HG02759 (cell line): ENCODE measurements around the gene AUH.

Source experiments
- ATAC-seq: cut with Tn5 transposase; IDR thresholded peaks from one replicate; pipeline ENCODE4 v1.9.1; 2021; ENCODE audit warnings: mild to moderate bottlenecking, moderate library complexity; ENCODE audit not compliant: unreplicated experiment

The AUH gene

DNA sequence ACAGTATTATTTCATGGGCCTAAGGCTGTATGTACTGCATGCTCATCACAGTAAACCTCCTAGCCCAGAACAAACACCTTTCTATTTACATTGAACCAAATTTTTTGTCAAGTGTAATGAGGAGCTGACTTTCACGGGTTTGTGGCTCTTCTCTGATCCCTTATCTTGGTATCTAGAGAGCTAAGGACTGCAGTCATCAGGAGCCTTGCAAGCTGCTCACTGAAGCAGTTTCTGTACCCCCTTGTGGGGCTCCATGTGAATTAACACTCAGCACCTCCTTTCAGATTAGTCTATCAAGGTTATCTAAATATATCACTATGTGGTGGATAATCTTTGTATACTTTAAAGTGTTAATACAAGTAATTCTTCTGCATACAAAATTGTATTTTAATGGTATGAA is 108.2 kb downstream of the AUH start:
- ATAC-seq = no peak

DNA sequence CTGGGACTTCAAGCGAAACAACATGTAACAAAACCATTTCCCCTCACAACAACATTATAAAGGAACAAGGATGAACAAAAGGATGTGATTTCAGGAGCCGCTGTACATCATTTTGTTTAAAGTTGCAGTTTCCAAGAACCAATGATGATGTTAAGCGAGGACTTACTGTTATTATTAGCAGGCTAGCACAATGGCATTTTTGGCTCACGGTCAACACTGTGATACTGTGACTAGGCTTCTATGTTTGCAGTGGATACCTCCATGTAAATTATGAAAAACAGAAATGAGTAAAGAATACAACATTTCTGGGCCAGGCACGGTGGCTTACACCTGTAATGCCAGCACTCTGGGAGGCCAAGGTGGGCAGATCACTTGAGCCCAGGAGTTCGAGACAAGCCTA is 113.0 kb downstream of the AUH start:
- ATAC-seq = no peak

DNA sequence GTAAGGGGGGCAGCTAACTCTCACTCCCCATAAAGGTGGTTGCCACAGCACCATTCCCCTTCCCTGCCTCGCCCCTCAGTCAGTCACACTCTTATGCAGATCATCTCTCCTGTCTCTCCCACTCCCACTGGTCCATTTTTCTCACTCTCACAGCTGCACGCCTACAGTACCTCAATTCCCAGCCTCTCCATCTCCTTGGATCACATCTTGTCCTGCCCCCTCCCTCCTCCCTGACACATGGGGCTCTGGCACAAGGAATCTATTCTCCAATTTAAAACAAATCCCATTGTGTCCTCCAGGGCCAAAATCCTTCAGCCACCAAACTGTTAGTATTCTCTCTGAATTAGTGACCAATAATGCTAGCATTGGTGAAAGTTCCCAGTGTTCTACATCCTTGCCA is 114.4 kb downstream of the AUH start:
- no peak for ATAC-seq

DNA sequence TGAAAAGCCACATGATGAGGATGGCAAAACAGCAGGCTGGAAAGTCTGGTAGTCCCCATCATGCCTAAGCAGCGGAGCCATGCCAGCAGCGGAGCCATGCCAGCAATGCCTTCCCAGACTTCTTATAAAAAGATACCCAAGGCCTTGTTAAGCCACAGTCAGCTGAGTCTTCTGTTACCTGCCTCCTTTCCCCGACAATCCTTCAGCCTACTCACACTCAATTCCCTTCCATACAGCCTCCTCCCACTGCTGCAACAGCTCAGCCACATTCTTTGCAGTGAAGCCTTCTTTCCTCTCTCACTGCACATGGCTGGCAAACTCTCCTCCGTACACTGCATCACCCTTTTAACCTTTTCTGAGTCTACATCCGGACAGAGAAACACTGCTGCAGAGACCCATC is 114.9 kb downstream of the AUH start:
- no peak for ATAC-seq

DNA sequence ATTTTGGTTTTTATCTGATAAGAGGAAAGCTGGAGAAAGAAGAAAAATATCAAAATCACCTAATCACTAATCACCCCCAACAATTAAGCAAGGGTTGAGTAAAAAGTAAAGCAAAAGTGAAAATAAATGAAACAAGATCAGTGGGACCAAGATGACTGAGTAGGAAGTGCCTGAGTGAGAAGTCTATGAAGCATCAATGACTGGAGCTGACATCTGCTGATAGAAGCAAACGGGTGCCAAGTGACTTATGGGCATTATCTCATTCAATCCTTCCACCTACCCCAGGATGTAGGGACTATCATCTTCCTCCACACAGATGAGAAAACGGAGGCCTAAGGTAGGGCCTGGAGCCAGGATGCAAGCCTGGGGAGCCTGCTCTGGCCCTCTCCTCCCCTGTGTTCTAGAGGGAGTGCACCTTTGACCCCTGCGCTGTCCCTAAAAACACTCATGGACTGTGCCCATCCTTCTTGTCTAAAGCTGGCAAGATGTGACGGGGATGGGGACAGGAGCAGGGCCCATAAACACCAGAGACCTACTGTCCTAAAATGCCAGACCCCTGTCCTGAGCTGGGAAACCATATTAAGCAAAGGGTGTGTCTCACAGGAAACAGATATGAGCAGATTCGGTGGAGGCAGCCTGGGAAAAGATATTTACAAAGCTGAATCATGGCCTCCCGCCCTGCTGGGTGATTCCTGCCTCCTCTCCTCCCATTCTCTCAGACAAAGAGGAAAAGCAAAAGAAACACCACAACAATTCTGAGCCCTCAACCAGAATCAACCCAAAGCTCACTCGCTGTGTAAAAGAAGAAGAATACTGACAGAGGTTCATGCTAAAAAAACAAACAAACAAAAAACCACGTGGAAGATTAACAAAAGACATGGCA is 116.0 kb downstream of the AUH start:
- ATAC-seq = no peak

DNA sequence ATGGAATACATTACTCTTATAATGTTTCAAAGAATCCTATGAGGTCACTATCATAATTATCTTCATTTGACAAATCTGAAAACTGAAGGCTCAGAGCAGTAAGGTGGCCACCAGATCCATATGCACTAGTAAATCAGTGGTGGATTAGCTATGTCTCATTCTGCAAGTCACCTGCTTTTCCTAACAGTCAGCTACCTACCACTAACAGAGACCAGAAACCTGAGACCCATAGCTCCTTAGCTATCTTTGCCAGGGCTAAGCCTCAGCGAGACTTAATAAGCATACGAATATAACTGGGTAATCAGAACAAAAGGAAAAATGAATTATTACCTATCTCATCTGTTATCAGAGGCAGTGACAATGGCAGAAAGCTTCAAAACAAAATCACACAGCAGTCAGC is 118.7 kb downstream of the AUH start:
- ATAC-seq = no peak

DNA sequence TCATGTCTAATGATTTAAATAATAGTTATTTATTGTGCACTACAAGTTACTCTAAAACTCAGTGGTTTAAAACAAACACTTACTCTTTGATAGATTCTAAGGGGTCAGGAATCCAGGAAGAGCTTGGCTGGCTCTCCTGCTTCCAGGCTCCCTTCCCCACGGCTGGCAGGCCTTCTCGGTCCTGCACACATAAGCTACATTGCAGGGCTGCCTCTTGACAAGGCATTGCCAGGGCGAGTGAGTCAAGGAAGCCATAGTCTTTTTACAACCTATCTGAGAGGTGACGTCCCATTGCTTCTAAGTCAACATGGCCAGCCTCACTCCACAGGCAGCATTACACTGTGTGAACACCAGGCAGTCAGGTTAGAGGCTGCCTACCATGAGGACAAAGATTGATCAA is 119.8 kb downstream of the AUH start:
- no peak for ATAC-seq

DNA sequence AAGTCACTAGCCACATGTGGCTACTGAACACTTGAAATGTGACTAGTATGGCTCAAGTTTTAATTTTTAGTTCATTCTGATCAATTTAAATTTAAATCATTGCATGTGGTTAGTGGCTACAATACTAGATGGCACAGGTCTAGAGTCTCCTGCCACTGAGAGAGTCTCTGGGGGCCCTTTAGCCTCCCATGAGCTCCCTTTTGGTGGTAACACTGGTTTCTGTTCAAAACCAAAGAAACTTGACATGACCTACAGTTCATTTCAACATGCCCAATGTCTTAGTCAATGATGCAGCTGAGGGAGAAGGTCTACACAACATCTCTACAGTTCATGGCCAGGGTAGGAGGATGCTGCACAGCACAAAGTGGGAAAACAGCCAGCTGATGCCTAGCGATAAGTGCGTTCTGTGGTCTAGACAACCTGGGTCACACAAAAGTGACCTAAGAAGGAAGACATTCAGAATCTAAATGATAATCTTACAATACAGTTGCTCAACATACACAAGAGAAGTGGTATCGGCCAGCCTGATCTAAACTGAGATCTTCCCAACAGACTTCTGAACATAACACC is 121.0 kb downstream of the AUH start:
- no peak for ATAC-seq

DNA sequence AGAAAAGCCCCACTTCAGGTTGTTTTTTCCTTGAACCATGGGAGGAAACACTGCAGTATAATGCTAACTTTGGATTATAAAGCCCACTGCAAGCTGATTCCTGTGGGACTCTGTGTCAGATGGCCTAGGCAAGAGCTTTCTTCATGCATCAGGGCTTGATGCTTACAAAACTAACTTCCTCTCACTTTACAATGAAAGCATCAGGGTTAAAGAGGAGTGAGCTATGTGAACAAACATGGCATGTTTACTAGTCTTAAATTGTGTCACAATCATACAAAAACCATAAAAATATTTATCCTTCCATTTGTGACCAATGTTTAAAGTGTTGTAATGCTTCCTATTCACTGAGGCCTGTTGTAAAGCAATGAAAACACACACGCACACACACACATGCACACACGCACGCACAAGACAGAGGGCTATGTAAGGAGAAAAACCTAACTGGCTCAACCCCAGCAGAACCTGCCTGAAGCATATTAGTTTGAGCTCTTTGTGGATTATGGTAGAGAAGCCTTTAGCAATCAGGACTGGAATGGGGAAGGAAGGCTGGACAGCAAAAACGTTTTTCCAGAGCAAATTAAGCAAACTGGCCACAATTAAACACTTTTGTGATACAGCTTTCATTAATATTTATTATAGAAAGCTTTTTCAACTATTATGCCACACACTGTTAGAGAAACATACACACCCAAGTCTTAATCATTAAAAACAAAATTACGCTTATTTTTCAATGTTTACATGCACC is 122.2 kb downstream of the AUH start:
- no peak for ATAC-seq

DNA sequence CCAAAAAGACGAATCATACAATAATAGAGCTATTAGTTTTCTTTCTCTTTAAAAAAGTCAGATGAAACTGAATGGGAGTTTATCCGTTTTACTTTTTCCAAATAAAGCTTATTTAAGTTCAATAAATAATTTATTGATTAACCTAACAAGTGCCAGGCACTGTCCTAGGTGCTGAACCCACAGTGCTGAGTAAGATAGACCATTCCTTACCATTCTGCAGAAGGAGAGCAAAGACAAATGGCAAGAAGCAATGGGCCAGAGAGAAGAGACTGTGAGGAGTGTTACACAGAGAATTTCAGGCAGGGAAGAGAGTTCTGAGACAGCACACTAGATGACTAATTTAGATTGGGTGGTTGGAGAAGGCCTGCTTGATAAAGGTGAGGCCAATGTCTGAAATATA is 127.2 kb downstream of the AUH start:
- ATAC-seq = no peak

DNA sequence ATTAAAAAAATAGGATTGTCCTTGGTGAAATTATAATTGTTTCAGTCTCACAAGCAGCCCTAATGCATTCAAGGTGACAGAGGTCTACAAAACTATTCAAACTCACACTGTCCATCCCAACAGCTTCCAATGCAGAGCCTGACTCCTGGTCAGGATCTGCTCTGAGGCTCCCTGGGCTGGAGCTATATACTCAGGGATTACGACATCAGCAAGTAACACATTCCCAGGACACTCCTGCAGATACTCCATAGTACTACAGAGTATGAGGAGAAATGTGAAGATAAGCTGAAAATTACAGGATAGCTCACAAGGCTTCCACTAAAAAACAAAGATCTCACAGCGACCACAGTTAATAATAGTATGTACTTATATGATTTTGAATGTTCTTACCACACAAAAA is 130.1 kb downstream of the AUH start:
- ATAC-seq = no peak

DNA sequence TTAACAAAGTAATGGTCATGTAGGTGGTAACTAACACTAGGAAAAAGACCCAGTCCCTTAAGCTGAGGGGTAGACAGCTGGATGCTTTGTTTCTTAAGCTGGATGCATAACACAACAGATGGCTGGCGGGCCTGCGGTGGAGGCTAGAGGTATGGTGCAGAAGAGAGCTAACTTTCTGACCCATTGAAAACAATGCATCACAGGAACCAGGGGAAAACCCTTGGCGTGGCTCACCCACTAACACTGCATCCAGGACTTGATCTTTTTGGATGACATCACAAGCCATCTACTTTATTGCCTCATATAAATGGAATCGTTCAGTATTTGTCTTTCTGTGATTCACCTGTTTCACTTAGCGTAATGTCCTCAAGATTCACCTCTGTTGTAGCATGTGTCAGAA is 138.7 kb downstream of the AUH start:
- ATAC-seq = no peak

DNA sequence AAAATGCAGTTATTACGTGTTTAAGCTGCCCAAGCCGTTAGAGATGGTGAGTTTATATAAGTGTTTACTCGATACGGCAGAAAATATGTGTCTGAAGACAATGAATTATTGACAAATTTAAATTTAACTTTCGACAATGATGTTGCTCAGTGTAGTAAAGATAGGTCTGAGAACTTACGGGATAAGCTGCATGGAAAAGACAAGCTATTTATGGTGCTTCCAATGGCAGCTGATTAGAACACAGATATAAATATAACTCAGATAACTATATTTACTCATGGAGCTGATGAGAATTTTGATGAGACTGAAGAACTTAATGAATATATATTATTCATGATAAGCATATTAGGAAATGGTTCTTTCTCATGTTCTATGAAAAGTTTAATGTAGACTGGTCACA is 139.3 kb downstream of the AUH start:
- ATAC-seq = no peak

DNA sequence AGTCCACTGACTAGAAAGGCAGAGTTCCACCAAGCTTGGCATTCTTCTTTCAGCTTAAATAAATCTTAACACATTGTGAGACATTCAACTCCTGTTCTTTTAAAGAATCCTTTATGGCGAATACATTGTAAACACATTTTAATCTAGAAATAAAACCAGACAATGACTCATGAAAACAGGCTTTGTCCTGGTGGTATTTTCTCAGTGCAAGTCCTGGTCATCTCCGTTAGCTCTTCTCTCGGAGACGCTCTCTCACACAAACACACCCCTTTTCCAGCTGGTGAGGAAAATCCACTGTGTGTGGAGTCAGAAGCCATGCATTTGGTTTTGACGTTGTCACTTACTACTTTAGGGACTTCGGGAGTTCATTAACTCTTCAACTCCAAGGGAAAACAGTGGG is 140.4 kb downstream of the AUH start:
- no peak for ATAC-seq

DNA sequence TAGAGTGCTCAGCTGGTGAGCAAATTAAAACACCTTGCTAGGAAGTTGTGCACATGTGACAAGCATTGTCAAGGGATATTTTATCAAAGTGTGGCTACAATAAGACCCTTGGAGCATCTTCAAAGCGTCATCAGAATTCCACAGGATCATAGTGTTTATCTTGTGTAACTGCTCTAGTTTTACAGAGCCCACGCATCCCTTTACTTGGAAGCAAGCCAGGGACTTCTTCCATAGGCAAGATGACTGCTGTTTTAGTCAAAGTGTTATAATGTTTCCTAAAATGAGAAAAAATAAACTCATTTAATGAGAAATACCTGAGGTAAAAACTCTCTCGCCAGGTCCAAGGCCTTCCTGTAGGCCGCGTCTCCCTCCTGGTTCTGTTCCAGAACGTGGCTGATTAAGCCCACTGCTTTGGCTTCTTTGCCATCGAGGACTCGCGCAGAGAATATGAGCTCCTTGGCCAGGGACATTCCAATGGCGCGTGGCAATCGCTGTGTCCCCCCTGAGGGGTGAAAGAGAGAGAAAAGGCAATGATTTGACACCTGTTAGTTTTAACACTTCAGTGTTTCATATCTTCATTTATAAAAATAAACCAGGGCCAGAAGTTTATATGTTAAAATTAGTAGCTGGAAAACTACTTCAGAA is 141.1 kb downstream of the AUH start:
- no peak for ATAC-seq

DNA sequence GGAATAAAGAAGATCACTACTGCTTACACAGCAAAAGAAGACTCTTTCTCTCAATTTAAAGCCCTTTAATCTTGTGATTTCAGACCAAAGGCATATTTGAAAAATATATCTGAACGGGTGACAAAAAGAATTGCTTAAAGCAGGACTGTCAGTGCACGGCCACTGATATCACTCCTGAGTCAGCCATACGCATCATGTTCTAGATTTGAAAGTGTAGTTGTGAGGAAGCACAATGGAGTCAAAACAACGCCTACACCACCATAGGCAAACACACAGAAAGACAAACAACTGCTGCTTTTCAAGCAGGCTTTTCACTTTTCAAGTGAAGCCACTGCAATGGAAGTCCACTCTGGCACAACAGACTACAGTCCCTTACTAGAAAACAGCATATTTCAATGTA is 141.7 kb downstream of the AUH start:
- ATAC-seq = no peak

DNA sequence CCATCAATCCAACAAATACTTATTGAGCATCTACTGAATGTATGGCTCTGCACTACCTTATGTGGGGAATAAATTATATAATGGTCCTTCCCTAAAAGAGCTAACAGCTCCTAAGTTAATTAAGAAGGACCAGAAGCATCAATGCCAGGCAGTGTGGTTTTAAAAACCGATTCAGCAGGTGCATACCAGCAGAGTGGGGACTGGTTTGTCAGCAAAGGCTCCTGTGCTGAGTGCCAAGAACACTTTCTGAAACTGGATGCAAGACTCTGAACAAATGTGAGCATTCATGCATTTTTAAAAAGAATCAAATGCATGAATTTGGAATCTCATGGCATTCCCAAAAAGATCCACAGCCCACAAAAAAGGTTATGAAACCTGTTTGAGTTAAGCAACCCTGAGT is 142.2 kb downstream of the AUH start:
- no peak for ATAC-seq

DNA sequence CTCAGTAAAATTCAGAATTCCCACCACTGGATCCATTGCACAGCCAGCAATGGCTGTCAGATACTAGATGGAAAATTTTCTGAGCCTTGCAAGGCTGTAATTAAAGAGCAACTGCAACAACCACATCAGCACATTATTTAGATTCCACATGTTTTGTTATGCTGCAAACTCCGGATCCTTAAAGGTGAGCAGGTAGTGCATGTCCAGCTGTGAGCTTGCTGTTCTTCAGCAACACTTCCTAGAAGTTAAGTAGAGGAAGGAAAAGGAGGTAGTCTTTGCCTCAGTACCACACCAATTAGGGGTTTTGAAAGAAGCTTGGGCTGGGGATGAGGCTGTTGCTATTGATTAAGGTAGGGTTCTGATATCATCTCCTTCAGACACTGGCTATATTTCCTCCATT is 144.3 kb downstream of the AUH start:
- ATAC-seq = no peak

DNA sequence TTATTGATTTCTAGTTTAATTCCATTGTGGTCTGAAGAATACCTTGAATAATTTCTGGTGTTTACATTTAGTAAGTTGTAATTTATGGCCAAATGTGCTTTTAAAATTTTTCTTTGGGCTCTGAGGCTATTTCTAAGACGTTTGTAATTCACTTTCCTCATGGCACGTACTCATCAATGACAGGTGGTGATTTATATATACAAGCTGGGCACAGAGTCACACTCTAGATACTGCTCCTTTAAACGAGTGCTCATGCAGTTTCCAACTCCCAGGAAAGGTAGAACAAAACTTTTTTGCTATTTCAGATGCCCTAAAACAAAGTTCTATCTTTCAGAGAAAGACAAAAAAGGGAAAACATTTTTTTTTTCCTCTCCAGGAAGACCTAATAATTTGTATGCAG is 146.9 kb downstream of the AUH start:
- ATAC-seq = no peak

DNA sequence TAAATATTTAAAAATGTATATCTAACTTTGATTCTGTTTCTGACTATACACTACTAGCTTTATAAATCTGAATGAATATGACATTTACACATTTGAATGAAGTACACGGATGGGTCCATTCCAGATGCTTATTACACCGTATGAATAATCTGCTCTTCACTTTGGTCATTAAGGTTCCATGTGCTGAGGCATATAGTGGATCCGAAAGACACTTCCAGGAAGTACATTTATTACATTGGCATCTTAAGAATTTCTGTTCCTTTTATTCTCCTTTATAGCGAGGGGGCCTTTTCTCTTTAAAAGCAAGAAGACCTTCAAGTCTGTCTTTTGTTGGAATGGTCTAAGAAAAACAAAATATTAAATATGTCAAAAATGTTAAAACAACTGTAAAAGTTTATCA is 147.6 kb downstream of the AUH start:
- ATAC-seq = no peak

DNA sequence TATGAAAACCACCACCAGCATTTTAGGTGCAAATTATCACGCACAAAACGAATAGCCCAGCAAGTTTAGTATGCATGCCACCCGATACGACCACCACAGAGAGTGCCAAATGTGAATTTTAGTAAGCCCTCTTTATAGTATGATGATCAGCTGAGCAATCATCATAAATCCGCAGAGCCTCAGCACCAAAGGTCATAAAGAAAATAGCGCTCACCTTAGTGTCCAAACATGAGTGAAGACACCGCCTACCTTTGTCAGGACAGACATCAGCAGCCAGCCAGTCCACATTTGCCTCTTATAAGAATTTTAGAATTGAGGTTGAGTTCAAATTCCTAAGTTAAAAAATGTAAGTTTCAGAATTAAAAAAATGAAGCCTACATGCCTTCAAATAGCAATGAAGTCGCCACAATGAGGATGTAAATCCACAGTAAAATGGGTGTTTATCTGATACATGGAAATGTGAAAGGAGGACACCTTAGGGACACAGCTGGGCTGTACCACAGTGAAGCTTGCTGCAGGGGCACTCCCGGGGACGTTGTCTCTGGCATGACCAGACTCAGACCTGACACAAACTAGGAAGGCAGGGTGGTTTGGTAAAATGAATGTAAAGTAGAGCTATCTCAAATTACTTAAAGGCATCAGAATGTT is 149.0 kb downstream of the AUH start:
- no peak for ATAC-seq
